Adipose tissue (tissue), 3 donors: Measurements from ENCODE around the gene PRKCB. TPM values are rescaled to one million over a fixed set of nuclear protein-coding genes. Genes with fewer than 3 reads are reported as not detected.

ENCODE experiments used
- H3K27ac ChIP-seq: one replicate; pipeline ENCODE4 v1.5.1; 2013; ENCODE audit warnings: low read depth, low read length
- WGBS, 3 donors: extraction: QIAGEN DNeasy Blood & Tissue Kit; methylation state at CpG; one replicate each; pipeline ENCODE4 v1.1.7; 2013; 5-methylcytosine and 5-hydroxymethylcytosine counted together
- polyA plus RNA-seq, 3 donors: library from polyadenylated mRNA; stranded (reverse); fragments of 200-250 nt; gene quantifications; one replicate each; pipeline ENCODE4 v1.2.3, GENCODE V29; 2013
- donor health status: healthy with polysubstance abuse.
- donor health status: Bipolar disorder and iron deficiency.
- donor health status: healthy.

Gene PRKCB
- polyA plus RNA-seq, 3 donors: 0.67 to 4.5 (median 3.1) TPM

DNA sequence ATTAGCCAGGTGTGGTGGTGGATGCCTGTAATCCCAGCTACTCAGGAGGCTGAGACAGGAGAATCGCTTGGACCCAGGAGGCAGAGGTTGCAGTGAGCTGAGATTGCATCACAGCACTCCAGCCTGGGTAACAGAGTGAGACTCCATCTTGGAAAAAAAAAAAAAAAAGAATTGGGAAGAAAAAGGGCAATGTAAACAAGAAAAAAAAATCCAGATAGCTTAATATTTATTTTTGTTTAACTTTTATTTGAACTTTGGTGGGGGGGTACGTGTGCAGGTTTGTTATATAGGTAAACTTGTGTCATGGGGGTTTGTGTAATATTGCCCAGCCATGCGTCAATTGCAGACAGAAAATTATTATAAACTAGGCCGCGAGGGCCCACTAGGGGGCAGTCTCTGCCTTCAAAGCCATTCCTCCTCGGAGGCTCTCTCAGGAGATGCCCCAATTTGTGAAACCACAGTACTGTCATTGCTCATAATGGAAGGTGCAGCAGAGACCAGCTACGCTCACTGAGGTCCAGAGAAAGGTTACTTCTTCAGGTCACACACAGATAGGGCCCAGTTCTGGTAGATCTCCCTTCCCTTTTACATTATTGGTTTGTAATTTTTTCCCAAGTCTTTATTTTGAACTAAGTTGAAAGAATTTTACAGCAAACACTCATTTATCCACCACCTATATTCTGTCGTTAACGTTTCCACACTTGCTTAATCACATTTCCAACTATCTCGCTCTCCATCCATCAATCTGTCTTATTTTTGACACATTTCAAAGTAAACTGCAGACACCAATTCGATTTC, 206.2 kb downstream of the PRKCB start:
- 31 to 38% (median 38%) methylated on average over 11 of the region's 11 CpGs for WGBS, 3 donors
- no peak overlapping the region for H3K27ac ChIP-seq

DNA sequence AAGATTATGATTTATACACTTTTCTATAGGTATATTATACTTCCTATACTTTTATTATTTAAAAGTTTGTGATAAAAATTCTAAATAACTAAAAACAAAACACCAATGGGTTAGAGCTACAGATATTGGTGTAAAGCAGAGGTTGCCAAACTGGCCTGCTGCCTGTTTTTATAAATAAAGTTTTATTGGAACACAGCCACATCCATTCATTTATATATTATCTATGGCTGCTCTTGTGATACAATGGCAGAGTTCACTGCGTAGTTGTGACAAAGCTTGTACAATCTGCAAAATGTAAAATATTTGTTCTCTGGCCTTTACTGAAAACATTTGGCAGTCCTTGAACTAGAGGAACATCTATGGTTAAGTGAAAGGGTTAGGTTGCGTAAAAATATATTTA, 208.7 kb downstream of the PRKCB start:
- H3K27ac ChIP-seq: no peak overlapping the region
- WGBS, 3 donors: 85 to 92% (median 85%) methylated on average over 2 of the region's 2 CpGs

DNA sequence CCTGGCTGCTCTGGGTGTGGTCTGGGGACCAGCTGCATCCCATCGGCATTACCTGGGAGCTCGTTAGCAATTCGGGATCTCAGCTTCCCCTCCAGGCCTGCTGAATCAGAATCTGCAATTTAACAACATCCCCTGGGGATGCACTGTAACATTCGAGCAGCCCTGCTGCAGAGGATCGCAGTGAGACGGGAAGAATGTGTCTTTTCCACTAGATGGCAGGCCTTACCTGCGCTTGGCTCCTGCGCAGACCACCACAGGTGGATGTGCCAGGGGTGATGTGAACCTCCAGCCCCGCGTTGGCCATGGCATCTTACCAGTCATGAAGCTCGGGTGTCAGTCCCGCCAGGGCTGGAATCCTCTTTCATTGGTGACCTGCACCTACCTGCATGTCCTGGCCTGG, 209.9 kb downstream of the PRKCB start:
- 15 to 57% (median 52%) methylated on average over 12 of the region's 12 CpGs for WGBS, 3 donors

DNA sequence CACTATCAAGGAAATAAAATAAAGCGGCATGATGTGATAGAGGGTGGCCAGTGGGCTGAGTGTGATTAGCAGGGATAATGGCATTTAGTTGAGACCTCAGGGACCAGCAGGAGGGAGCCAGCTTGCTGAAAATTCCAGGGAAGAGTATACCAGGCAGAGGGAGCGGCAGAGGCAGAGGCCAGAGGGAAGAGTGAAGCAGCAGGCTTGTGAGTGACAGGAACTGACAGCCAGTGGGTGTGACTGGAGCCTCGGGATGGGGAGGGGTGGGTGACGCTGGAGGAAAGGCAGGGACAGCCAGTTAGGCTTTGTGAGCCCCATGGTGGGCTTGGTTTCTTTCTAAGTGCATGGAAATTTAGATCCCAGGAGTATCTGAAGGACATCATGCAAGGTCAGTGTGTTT, 210.7 kb downstream of the PRKCB start:
- H3K27ac ChIP-seq: no peak overlapping the region
- WGBS, 3 donors: 51 to 78% (median 58%) methylated on average over 4 of the region's 4 CpGs

More for the DNA sequence above, 209.9 kb downstream of the PRKCB start:
- no peak overlapping the region for H3K27ac ChIP-seq

DNA sequence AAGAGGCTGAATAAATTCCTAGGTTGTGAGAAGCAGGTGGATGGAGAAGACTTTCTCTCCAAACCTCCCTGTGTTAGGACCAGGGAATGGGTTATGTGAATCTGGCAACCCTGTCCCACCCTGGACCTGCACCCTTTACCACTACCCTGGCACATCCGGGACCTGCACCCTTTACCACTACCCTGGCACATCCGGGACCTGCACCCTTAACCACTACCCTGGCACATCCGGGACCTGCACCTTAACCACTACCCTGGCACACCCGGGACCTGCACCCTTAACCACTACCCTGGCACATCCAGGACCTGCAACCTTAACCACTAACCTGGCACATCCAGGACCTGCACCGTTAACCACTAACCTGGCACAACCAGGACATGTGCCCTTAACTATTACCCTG, 213.3 kb downstream of the PRKCB start:
- 80 to 96% (median 84%) methylated on average over 5 of the region's 5 CpGs for WGBS, 3 donors
- H3K27ac ChIP-seq: no peak overlapping the region

DNA sequence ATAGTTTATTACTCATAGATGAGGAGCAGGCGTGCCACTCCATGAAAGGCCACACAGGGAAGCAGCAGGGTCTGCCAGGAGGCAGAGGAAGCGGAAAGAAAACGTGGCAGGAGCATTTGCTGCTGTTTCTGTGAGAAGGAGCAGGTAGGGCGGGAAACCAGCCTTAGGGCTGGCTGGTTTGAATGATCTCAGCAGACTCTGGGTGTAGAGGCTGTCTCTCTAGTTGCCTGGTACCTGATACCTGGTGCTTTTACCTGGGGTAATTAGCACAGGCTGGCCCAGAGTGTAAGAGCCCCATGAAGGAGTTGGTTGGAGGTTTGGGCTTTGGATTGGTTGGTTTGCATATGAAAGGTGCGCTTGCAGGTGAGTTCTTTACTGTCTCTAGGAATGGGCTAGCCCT, 215.3 kb downstream of the PRKCB start:
- WGBS, 3 donors: 45 to 69% (median 55%) methylated on average over 5 of the region's 5 CpGs

DNA sequence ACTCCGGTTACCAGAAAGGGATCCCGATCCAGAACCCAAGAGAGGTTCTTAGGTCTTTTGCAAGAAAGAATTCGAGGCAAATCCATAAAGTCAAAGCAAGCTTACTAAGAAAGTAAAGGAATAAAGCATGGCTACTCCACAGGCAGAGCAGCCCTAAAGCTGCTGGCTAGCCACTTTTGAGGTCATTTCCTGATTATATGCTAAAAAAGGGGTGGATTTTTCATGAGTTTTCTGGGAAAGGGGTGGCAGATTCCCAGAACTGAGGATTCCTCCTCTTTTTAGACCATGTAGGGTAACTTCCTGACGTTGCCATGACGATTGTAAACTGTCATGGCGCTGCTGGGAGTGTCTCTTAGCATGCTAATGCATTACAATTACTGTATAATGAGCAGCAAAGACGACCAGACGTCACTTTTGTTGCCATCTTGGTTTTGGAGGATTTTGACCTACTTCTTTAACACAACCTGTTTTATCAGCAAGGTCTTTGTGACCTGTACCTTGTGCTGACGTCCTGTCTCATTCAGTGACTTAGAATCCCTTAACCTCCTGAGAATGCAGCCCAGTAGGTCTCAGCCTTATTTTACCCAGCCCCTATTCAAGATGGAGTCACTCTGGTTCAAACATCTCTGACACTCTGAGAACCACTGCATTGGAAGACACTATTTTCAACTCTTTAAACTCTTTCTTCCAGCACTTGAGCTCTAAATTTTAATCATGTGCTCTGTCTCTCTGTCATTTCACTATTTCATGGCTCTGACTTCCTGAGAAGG, 216.7 kb downstream of the PRKCB start:
- WGBS, 3 donors: 58 to 72% (median 70%) methylated on average over 9 of the region's 9 CpGs
- no peak overlapping the region for H3K27ac ChIP-seq

More for the DNA sequence above, 215.3 kb downstream of the PRKCB start:
- H3K27ac ChIP-seq: no peak overlapping the region

DNA sequence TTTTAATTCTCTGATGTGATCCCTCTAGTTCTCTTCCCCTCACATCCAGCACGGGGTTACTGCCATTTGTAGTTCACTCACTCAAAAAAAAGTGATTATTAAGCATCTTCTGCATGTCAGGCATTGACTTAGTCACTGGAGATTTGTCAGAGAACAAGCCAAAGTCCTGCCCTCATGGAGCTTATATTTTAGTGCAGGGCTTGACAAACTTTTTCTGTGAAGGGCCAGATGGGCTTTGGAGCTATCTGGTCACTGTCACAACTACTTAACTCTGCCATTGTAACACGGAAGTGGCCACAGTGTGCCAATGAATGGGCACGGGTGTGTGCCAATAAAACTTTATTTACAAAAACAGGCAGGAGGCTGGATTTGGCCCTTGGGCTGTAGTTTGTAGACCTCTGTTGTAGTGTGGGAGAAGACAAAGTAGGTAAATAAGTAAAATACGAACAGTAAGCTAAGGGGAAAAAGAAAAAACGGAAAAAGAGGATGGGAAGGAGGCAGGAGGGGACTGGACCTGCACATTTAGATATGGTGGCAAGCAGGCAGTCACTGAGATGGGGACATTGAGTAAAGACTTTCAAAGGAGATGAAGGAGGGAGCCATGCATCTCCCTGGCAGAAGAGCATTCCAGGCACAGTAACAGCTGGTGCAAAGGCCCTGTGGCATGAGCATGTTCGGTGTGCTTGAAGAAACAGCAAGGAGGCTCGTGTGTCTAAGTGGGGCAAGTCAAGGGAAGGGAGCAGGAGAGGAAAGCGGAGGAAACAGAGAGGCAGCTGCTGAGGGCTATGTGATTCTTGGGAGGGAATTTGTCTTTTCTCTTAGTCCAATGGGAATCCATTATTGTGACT, 217.5 kb downstream of the PRKCB start:
- no peak overlapping the region for H3K27ac ChIP-seq
- 69 to 85% (median 84%) methylated on average over 8 of the region's 8 CpGs for WGBS, 3 donors

DNA sequence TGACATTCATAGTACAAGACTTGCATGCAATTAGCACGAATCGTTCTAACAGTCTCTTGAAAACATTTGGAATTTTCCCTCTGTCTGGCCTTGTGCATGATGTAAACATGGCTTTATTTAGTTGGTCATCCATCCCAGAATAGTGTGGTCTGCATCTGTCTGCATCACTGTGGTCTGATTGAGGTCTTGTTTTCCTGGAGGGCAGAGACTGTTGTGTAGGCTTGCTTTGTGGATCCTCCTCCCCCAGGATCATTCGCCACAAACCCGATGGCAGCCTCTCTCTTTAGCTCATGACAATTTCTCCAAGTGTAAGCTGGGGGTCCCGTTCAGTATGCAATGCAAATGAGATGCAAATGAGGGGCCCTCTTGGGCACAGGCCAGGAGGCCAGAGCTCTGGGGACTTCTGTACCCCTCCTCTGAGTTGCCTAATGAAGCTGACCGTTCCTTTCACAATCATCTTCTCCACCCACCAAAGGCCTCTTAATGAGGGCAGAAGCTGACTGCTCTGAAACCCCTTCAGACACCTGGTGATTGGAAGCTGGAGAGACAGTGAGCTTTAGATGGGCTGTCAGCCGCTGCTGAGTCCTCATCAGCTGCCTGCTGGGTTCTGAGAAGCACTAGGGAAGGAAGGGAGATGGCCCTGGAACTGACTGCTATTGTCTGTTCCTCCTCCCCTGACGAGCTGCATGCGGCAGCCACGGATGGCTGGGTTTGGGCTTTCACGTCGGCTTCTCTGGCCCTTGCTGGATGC, 219.1 kb downstream of the PRKCB start:
- 29 to 59% (median 43%) methylated on average over 12 of the region's 12 CpGs for WGBS, 3 donors
- no peak overlapping the region for H3K27ac ChIP-seq

DNA sequence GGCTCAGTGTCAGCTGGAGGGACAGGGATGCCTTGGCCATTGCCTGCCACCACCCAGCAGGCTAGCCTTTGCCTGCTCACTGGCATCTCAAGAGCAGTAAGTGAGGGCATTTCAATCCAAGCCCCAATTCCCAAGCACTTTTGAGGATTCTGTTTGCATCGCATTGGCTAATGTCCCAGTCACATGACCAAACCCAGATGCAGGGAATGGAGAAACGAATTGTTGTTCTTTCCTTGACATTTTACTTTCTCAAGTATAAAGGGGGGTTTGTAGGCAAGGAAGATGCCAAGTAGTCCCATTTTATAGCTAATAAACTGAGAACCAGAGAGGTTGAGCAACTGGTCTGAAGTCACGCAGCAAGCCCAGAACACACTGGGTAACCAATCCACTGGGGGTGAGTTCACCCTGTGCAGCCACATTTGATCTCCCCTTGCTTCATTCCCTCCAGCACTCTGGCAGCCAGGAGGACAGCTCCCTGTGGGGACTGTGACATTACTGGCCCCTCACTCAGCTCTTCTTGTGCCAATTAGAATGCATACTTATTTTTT, 226.6 kb downstream of the PRKCB start:
- H3K27ac ChIP-seq: no peak overlapping the region
- 76 to 84% (median 78%) methylated on average over 3 of the region's 3 CpGs for WGBS, 3 donors

DNA sequence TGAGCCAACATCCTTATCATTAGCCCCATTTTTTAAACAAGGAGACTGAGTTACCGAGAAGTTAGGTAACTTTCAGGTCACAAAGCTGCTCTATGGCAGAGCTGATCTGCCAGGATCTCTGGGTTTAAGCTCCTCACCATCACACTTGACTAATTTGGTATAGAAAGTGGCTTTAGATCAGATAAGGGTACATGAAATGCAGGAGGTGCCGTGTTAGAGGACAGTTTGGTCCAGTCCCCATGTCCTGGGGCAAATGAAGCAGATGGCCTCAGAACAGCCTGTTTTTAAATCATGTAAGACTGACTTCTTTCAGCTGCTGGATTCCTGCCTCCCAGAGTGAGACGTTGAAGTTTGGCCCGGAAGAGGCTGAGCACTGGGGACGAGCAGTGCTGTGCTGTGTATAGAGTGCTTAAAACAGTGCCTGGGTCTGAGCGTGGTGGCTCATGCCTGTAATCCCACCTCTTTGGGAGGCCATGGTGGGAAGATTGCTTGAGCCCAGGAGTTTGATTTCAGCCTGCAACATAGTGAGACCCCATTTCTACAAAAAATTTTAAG, 233.3 kb downstream of the PRKCB start:
- no peak overlapping the region for H3K27ac ChIP-seq
- 62 to 85% (median 83%) methylated on average over 6 of the region's 6 CpGs for WGBS, 3 donors

DNA sequence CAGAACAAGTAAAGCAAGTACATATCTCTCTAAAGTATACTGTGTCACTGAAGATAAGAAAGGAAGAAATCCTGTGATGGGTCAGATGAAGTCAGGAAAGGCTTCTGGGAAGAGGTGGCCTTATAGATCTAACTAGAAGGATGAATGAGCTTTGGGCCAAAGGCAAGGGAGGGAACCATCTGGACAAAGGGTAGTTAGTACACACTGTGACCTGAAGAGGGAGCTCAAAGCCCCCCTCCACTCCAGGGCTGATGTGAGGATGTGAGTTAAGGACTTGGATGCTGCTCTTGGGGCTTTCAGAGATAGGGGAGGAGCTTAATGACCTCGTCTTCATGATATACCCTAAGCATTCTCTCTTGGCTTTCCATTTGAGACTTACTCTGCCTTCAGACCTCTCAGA, 235.1 kb downstream of the PRKCB start:
- WGBS, 3 donors: 0 to 31% (median 29%) methylated on average over 1 of the region's 1 CpG
- H3K27ac ChIP-seq: no peak overlapping the region

DNA sequence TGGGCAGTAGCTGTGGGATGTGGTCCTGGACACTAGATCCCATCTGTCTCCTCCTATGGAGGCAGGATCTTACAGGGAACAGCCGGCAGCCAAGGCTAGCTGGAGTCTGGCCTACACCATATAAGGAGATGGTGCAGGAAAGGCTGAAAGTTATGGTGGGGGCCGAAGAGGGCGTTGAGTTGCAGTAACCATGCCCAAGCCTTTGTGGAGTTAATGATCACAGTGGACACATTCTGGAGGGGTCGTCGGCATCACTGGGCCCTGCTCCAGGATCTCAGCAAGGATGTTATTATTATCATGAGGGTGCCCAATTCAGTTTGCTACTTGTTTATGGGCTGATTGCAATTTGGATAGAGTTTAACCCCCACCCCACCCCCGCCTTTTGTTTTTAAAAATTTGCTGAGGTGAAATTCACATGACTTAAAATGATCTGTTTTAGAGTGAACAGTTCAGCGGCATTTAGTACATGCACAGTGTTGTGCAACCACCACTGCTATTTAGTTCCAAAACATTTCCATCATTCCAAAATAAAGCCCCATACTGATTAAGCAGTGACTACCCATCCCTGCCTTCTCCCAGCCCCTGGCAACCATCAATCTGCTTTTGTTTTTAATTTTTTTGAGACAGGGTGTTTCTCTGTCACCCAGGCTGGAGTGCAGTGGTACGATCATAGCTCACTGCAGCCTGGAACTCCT, 236.0 kb downstream of the PRKCB start:
- no peak overlapping the region for H3K27ac ChIP-seq
- 74 to 87% (median 80%) methylated on average over 8 of the region's 8 CpGs for WGBS, 3 donors

DNA sequence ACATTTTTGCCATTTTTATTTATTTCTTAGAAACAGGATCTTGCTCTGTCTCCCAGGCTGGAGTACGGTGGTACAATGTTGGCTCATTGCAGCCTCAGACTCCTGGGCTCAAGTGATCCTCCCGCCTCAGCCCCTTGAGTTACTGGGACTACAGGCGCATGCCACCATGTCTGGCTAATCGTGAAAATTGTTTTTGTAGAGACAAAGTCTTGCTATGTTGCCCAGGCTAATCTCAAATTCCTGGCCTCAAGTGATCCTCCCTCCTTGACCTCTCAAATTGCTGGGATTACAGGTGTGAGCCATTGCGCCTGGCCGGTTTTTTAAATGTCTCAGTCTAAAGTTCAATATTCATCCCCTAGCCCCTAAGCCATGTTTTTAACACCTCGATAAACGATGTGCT, 237.5 kb downstream of the PRKCB start:
- H3K27ac ChIP-seq: no peak overlapping the region
- 73 to 93% (median 90%) methylated on average over 8 of the region's 8 CpGs for WGBS, 3 donors

DNA sequence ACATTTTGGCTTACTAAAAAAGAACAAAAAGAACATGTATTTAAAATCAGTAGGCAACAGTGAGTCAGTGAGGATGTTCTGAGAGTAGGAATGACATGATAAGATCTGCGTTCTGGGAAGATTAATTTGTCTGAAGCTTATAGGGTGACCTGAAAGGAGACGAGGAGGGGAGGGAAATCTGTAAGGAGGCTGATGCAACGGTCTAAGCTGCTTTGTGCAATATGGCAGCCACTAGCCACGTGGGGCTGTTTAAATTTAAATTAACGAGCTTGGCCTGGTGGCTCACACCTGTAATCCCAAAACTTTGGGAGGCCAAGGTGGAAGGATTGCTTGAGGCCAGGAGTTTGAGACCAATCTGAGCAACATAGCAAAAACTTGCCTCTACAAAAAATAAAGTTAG, 238.8 kb downstream of the PRKCB start:
- H3K27ac ChIP-seq: no peak overlapping the region
- 47 to 71% (median 68%) methylated on average over 5 of the region's 5 CpGs for WGBS, 3 donors

DNA sequence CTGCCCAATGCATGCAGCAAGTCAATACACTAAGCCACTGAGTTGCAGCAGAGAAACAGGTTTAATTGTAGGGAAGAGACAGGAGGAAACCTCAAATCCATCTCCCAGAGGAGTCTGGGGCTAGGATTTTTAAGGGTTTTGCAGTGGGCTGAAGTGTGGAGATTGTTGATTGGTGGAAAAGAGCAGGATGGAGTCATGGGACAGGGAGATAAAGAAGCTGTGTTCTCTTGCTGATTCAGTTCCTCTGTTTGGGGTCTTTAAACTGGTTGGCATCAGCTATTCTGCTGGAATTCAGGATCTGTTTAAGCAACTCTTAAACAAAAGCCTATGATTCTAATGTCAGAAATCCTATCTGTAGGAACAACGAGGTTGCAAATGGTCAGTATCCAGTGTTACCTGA, 239.5 kb downstream of the PRKCB start:
- no peak overlapping the region for H3K27ac ChIP-seq
- 67 to 74% (median 69%) methylated on average over 1 of the region's 1 CpG for WGBS, 3 donors
